ENCODE data around the gene PARL.

DNA sequence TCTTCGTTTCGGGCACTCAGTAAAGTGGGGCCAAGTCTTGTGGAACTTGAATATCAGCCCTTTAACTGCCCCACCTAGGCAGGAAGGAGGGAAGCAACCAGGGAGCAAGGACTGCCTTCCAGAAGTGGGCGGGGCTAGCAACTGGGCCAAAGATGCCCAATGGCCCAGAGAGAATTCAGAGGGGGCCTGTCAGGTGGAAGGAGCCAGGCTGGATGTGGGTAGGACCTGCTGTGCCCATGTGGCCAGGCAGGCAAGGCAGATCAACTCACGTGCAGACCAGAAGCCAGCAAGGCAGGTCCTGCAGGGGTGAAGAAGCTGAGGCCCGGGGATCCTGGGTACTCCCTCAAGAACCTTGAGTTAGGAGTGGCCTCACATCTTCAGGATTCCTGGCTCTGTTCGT is 64.8 kb downstream of the PARL start:
- TF ChIP-seq, protein P1, sequence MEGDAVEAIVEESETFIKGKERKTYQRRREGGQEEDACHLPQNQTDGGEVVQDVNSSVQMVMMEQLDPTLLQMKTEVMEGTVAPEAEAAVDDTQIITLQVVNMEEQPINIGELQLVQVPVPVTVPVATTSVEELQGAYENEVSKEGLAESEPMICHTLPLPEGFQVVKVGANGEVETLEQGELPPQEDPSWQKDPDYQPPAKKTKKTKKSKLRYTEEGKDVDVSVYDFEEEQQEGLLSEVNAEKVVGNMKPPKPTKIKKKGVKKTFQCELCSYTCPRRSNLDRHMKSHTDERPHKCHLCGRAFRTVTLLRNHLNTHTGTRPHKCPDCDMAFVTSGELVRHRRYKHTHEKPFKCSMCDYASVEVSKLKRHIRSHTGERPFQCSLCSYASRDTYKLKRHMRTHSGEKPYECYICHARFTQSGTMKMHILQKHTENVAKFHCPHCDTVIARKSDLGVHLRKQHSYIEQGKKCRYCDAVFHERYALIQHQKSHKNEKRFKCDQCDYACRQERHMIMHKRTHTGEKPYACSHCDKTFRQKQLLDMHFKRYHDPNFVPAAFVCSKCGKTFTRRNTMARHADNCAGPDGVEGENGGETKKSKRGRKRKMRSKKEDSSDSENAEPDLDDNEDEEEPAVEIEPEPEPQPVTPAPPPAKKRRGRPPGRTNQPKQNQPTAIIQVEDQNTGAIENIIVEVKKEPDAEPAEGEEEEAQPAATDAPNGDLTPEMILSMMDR (IDR thresholded peaks at IDR 0.05), result no peak
- TF ChIP-seq FOXM1 (IDR thresholded peaks at IDR 0.05; ENCODE audit: low read depth) (no peak), EZH2phosphoT487 (IDR thresholded peaks at IDR 0.05; ENCODE audit: borderline replicate concordance, low read depth) (no peak), TAF1 (IDR thresholded peaks at IDR 0.05; ENCODE audit: borderline replicate concordance, low read depth, low read length) (no peak), RCOR1 (IDR thresholded peaks at IDR 0.05; ENCODE audit: low read length) (no peak), POLR2AphosphoS5 (IDR thresholded peaks at IDR 0.05; ENCODE audit: low read depth, low read length) (no peak), RFX5 (IDR thresholded peaks at IDR 0.05; ENCODE audit: low read length) (no peak), MEF2A (IDR thresholded peaks at IDR 0.05; ENCODE audit: borderline replicate concordance, low read depth) (no peak)
- TF ChIP-seq, protein P2, sequence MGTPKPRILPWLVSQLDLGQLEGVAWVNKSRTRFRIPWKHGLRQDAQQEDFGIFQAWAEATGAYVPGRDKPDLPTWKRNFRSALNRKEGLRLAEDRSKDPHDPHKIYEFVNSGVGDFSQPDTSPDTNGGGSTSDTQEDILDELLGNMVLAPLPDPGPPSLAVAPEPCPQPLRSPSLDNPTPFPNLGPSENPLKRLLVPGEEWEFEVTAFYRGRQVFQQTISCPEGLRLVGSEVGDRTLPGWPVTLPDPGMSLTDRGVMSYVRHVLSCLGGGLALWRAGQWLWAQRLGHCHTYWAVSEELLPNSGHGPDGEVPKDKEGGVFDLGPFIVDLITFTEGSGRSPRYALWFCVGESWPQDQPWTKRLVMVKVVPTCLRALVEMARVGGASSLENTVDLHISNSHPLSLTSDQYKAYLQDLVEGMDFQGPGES (IDR thresholded peaks at IDR 0.05; ENCODE audit: low read depth, low read length), result no peak
- TF ChIP-seq, protein P3, sequence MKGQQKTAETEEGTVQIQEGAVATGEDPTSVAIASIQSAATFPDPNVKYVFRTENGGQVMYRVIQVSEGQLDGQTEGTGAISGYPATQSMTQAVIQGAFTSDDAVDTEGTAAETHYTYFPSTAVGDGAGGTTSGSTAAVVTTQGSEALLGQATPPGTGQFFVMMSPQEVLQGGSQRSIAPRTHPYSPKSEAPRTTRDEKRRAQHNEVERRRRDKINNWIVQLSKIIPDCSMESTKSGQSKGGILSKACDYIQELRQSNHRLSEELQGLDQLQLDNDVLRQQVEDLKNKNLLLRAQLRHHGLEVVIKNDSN (IDR thresholded peaks at IDR 0.05; ENCODE audit: borderline replicate concordance, low read depth), result no peak
- TF ChIP-seq, protein P4, sequence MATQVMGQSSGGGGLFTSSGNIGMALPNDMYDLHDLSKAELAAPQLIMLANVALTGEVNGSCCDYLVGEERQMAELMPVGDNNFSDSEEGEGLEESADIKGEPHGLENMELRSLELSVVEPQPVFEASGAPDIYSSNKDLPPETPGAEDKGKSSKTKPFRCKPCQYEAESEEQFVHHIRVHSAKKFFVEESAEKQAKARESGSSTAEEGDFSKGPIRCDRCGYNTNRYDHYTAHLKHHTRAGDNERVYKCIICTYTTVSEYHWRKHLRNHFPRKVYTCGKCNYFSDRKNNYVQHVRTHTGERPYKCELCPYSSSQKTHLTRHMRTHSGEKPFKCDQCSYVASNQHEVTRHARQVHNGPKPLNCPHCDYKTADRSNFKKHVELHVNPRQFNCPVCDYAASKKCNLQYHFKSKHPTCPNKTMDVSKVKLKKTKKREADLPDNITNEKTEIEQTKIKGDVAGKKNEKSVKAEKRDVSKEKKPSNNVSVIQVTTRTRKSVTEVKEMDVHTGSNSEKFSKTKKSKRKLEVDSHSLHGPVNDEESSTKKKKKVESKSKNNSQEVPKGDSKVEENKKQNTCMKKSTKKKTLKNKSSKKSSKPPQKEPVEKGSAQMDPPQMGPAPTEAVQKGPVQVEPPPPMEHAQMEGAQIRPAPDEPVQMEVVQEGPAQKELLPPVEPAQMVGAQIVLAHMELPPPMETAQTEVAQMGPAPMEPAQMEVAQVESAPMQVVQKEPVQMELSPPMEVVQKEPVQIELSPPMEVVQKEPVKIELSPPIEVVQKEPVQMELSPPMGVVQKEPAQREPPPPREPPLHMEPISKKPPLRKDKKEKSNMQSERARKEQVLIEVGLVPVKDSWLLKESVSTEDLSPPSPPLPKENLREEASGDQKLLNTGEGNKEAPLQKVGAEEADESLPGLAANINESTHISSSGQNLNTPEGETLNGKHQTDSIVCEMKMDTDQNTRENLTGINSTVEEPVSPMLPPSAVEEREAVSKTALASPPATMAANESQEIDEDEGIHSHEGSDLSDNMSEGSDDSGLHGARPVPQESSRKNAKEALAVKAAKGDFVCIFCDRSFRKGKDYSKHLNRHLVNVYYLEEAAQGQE (IDR thresholded peaks at IDR 0.05; ENCODE audit: low read depth, low read length), result no peak
- TF ChIP-seq, protein P5, sequence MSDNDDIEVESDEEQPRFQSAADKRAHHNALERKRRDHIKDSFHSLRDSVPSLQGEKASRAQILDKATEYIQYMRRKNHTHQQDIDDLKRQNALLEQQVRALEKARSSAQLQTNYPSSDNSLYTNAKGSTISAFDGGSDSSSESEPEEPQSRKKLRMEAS (IDR thresholded peaks at IDR 0.05; ENCODE audit: low read depth), result no peak

Measured in SK-N-SH (cell line).